ENCODE results near the gene PDE6B.
A peak's percentile ranks its signal among the peaks of the same experiment; 100 is the strongest.
"Not testable (repeated sequence)": the region's sequence is repeated elsewhere in the genome, so short reads cannot be mapped to it uniquely, and the experiment has no call there.

PDE6B gene

GRCh38 chr4:658681-659667, 33.6 kb downstream of the PDE6B start:
- DNase-seq = no peak

- no peak for DNase-seq
Measured at GRCh38 chr4:659851-660250, 34.5 kb downstream of the PDE6B start.

- DNase-seq = no peak
Measured at GRCh38 chr4:660401-660800, 35.0 kb downstream of the PDE6B start.

- no peak for DNase-seq
Measured at GRCh38 chr4:661231-661630, 35.9 kb downstream of the PDE6B start.

DNA sequence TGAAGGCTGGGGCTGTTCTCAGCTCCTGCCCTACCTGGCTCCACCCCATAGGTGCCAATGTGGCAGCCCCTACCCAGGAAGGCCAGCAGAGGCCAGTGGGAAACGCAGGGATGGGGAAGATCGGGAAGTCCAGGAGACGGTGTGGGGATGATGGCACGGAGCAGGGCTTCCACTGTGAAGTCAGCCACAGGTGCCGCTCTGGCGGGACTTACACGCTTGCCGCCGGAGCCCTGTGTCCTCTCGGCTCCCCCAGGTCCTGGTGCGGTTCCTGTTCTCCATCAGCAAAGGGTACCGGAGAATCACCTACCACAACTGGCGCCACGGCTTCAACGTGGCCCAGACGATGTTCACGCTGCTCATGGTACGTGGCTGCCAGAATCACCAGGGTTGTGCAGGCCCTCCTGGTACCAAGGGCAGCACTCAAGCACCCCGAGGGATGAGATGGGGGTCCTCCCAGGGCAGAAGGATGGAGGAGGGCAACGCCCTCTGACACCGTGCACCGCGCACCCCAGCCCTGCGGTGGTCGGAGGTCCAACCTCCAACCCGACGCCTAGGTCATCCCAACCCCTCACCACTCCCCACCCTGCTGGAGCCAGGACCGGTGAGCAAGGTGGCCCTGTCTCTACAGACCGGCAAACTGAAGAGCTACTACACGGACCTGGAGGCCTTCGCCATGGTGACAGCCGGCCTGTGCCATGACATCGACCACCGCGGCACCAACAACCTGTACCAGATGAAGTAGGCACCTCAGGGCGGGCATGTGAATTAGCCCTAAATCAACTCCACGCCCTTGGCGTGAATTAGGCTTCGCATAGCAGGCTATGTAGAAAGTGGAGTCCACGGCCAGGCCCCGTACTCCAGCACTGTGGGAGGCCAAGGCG, 36.7 kb downstream of the PDE6B start:
- no peak for DNase-seq

DNA sequence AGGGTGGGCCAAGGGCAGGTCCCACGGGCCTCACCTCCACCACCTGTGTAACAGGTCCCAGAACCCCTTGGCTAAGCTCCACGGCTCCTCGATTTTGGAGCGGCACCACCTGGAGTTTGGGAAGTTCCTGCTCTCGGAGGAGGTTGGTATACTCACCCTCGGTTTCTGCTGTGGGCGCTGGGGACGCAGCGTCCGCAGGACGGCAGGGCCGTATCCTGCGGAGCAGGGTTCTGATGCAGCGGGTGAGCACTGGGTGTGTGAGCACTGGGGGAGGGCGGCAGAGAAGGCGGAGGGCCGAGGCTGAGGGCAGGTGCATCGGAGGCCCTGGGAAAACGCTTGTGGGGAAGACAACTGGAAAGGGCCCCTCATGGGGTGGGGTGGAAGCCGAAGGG, 37.7 kb downstream of the PDE6B start:
- DNase-seq = no peak

GRCh38 chr4:663438-664428, 38.4 kb downstream of the PDE6B start:
- peak in 1 of 2 donors; percentile 59 for DNase-seq

GRCh38 chr4:664713-665231, 39.4 kb downstream of the PDE6B start:
- no peak for DNase-seq

DNA sequence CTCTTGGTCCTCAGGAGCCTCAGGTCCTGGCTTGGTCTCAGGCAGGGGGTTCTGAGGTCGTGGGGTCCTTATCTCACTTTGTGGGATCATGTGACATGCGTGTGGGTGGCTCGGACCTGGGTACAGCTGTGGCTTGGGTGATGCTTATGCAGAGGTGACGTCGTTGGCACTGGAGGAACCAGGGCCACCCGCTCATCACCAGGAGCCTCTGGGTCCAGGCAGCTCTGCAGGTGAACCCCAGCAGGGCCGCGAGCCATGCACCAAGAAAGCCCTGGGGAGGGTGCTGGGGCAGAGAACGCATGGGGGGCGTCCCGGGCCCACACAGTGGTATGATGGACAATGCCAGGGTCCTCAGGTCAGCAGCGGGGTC, 40.0 kb downstream of the PDE6B start:
- no peak for DNase-seq

DNA sequence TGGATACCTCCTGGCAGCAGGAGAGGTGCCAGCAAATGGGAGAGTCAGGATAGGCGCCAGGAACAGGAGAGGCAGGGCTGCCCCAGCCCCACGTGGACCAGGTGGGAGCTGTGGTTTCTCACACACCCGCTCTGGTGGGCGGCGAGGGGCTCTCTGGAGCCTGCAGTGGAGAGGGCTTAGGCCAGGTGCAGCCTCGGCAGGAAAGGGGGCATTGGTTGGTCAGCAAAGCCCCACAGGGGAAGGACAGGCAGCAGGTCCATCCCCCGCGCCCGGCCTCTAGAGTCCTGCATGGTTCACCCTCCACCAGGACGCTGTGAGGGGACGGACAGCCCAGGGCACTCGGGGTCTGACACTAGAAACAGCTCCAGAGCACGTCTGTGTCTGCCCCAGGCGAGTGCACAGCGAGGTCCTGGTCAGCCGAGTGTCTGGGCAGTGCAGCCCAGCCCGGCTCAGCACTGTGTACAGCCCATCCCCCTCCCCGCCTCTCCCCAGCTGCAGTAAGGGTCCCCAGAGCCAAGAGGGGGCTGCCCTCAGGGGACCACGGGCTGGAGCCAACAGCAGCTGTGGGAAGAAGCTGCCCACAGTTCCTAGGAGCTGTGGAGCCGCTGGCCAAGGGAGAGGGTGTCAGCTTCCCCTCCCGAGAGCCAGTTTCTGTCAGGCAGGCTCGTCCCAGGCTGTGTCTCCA, 40.5 kb downstream of the PDE6B start:
- DNase-seq = no peak

GRCh38 chr4:666436-666810, 41.0 kb downstream of the PDE6B start:
- DNase-seq = no peak

GRCh38 chr4:666822-667544, 41.6 kb downstream of the PDE6B start:
- DNase-seq = no peak

GRCh38 chr4:667545-667925, 42.2 kb downstream of the PDE6B start:
- DNase-seq = no peak

GRCh38 chr4:668219-668618, 42.8 kb downstream of the PDE6B start:
- not testable (repeated sequence) for DNase-seq

DNA sequence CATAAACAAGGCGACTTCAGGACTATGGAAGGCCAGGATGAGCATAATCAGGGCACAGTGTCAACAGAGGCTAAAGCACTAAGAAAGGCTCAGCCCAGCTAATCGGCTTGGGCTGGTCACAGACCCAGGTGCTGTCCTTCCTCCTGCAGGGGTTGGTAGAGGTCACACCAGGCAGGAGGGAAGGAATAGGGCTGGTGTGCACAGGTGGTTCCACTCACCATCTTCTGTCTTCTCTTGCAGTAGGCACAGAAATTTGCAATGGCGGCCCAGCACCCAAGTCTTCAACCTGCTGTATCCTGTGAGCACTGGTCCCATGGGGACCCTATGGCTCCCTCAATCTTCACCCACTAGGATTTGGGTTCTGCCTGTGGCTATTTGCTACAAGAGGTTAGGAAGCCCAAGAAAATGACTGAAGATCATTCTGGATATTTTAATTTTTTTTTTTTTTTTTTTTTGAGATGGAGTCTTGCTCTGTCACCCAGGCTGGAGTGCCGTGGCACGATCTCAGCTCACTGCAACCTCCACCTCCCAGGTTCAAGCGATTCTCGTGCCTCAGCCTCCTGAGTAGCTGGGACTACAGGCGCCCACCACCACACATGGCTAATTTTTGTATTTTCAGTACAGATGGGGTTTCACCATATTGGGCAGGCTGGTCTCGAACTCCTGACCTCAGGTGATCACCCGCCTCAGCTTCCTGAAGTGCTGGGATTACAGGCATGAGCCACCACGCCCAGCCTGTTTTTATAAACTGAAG, 44.6 kb downstream of the PDE6B start:
- DNase-seq = not testable (repeated sequence)

- no peak for DNase-seq
Measured at GRCh38 chr4:671769-672168, 46.4 kb downstream of the PDE6B start.

- DNase-seq = no peak
Measured at GRCh38 chr4:673349-674091, 48.1 kb downstream of the PDE6B start.

GRCh38 chr4:674172-675035, 49.0 kb downstream of the PDE6B start, which contains the start of the genes ATP5ME and MYL5:
ATP5ME (minus strand) TSS chr4:674276; CDS start chr4:674247, 29 bp downstream.
MYL5 (plus strand) TSS chr4:674542; CDS start chr4:678027, 3,485 bp downstream.
- peak; percentile 81 to 90 for DNase-seq

Measured in bone marrow (tissue), 2 donors.